B cell (primary cell): ENCODE results near the gene ELP1. TPM values are rescaled to one million over a fixed set of nuclear protein-coding genes. Genes with fewer than 3 reads are reported as not detected.

Source experiments
- ATAC-seq: fragments of 200-7000 bp; cut with Tn5 transposase; one replicate; pipeline ENCODE4 v1.10.0; 2021; ENCODE audit warnings: low read depth, mild to moderate bottlenecking, moderate number of reproducible peaks, moderate library complexity
- CTCF ChIA-PET: fragments of 350-600 bp; sonication (Branson Sonifier 250); formaldehyde crosslinking; loops from one replicate; lab custom pipeline; 2021; ENCODE audit warnings: antibody characterized with exemption, inconsistent platforms; lab: Charles Lee
- POLR2A ChIA-PET: fragments of 350-600 bp; sonication (Branson Sonifier 250); formaldehyde crosslinking; loops from one replicate; lab custom pipeline; 2021; ENCODE audit warnings: antibody characterized with exemption; lab: Charles Lee
- DNase-seq: peaks from one replicate; pipeline ENCODE4 v3.0.0; 2013
- H2AFZ ChIP-seq: 2 replicates; pipeline ENCODE4 v1.6.1; 2012; ENCODE audit warnings: mild to moderate bottlenecking, low read depth, low read length; ENCODE audit not compliant: insufficient read depth, poor library complexity, severe bottlenecking
- H3K27ac ChIP-seq, 2 donors: 1 replicate in 1 of 2; 2 replicates in 1 of 2; pipeline ENCODE4 v1.5.1; 2012 to 2013; ENCODE audit warnings: low read length in 2 of 2, mild to moderate bottlenecking in 2 of 2, moderate library complexity in 1 of 2
- H3K27me3 ChIP-seq, 4 experiments: fragments of 200-600 bp in 1 of 4; sonication (generic) in 1 of 4; replicated peaks in 1 of 4; 1 replicate in 2 of 4; 2 replicates in 2 of 4; pipeline versions ENCODE4 v1.6.1 to v1.7.0; 2013 to 2016; ENCODE audit warnings: low read length in 3 of 4, mild to moderate bottlenecking in 2 of 4, mixed read lengths in 1 of 4, moderate library complexity in 1 of 4; ENCODE audit not compliant: insufficient read depth in 4 of 4, control insufficient read depth in 3 of 4; ENCODE audit errors: control extremely low read depth in 1 of 4
- H3K36me3 ChIP-seq, 2 experiments: replicated peaks in 1 of 2; 1 replicate in 1 of 2; 2 replicates in 1 of 2; pipeline versions ENCODE4 v1.6.1 to v1.7.1; 2013; ENCODE audit warnings: low read length in 1 of 2; ENCODE audit not compliant: insufficient read depth in 2 of 2, control insufficient read depth in 1 of 2; ENCODE audit errors: control extremely low read depth in 1 of 2, extremely low read depth in 1 of 2
- H3K4me1 ChIP-seq, 2 donors: fragments of 200-600 bp in 1 of 2; sonication (generic) in 1 of 2; 1 replicate in 1 of 2; 2 replicates in 1 of 2; pipeline versions ENCODE4 v1.5.1 to v1.6.1; 2013 to 2017; ENCODE audit warnings: low read length in 2 of 2; ENCODE audit not compliant: control insufficient read depth in 2 of 2, insufficient read depth in 2 of 2
- H3K4me2 ChIP-seq: replicated peaks from 2 replicates; pipeline ENCODE3; 2012; ENCODE audit warnings: mild to moderate bottlenecking, low read depth, low read length; ENCODE audit not compliant: poor library complexity, severe bottlenecking
- H3K4me3 ChIP-seq, 5 experiments: fragments of 200-600 bp in 1 of 5; sonication (generic) in 1 of 5; 1 replicate in 3 of 5; 2 replicates in 2 of 5; pipeline versions ENCODE4 v1.5.1 to v1.7.0; 2011 to 2016; ENCODE audit warnings: low read length in 4 of 5, mild to moderate bottlenecking in 4 of 5, low read depth in 2 of 5, control low read depth in 1 of 5, moderate library complexity in 1 of 5; ENCODE audit not compliant: insufficient read depth in 1 of 5; ENCODE audit errors: control extremely low read depth in 1 of 5, extremely low read depth in 1 of 5
- H3K79me2 ChIP-seq: fragments of 200-600 bp; sonication (generic); one replicate; pipeline ENCODE4 v1.6.0; 2016; ENCODE audit warnings: low read length; ENCODE audit not compliant: control insufficient read depth, insufficient read depth
- H3K9ac ChIP-seq: fragments of 200-600 bp; sonication (generic); 2 replicates; pipeline ENCODE4 v1.6.1; 2017; ENCODE audit warnings: mild to moderate bottlenecking, low read length, moderate library complexity
- H3K9me3 ChIP-seq, 3 donors: one replicate each; pipeline versions ENCODE4 v1.6.1 to v1.7.1; 2013; ENCODE audit warnings: low read length in 2 of 3; ENCODE audit not compliant: control insufficient read depth in 2 of 3, insufficient read depth in 1 of 3; ENCODE audit errors: control extremely low read depth in 1 of 3
- H4K20me1 ChIP-seq: 2 replicates; pipeline ENCODE4 v1.6.0; 2012; ENCODE audit warnings: mild to moderate bottlenecking, low read length; ENCODE audit not compliant: insufficient read depth, control insufficient read depth, poor library complexity, severe bottlenecking
- H3K27ac Mint-ChIP-seq: one replicate; pipeline ENCODE4 v1.8.0; 2021; ENCODE audit warnings: mixed read lengths
- H3K27me3 Mint-ChIP-seq: one replicate; pipeline ENCODE4 v1.8.0; 2021; ENCODE audit warnings: mixed read lengths
- H3K4me1 Mint-ChIP-seq: one replicate; pipeline ENCODE4 v1.8.0; 2021; ENCODE audit warnings: mixed read lengths
- H3K4me3 Mint-ChIP-seq: one replicate; pipeline ENCODE4 v1.8.0; 2021; ENCODE audit warnings: mixed read lengths
- H3K9me3 Mint-ChIP-seq: one replicate; pipeline ENCODE4 v1.8.0; 2022; ENCODE audit warnings: mixed read lengths; ENCODE audit not compliant: insufficient read depth
- CTCF ChIP-seq: fragments of 200-600 bp; IDR thresholded peaks from one replicate; pipeline ENCODE4 v1.8.0; 2022; ENCODE audit warnings: antibody characterized with exemption, mild to moderate bottlenecking
- EZH2 ChIP-seq: IDR thresholded peaks from 2 replicates; pipeline ENCODE4 v1.6.1; 2012; ENCODE audit warnings: borderline replicate concordance, low read depth, mild to moderate bottlenecking, moderate library complexity, low read length; ENCODE audit not compliant: insufficient read depth, poor library complexity, severe bottlenecking
- WGBS: methylation state at CpG from one replicate; pipeline ENCODE4 v1.1.5; 2013; ENCODE audit warnings: missing lambda C conversion rate; ENCODE audit not compliant: insufficient coverage; 5-methylcytosine and 5-hydroxymethylcytosine counted together
- intact Hi-C: fragments of 100-400 bp; cut with micrococcal nuclease; formaldehyde crosslinking; loops from one replicate; pipeline ENCODE4 v1.10.0; 2022
- polyA plus RNA-seq: library from polyadenylated mRNA; depleted of rRNA; stranded (reverse); fragments of >200 nt; gene quantifications from 2 replicates; pipeline ENCODE4 v1.2.3, GENCODE V29; 2012
- total RNA-seq, 2 donors: library from RNA; stranded (reverse); fragments of 120-200 nt in 1 of 2; gene quantifications; 1 replicate in 1 of 2; 2 replicates in 1 of 2; pipeline versions ENCODE4 v1.2.3 to v1.2.4, GENCODE V29; 2013 to 2022

Gene ELP1
- total and polyA plus RNA-seq, 2 donors (not counting 1 experiment from before 2014, with no cell fraction given): 20.8 to 29.4 TPM

GRCh38 chr9:108924466-108924865, 9.5 kb downstream of the ELP1 start:
- H3K4me1 Mint-ChIP-seq: no peaks in the 10 kb centered on the region
- Histone ChIP-seq H4K20me1 (no peaks in the 10 kb centered on the region), H3K27me3 (no peaks in the 10 kb centered on the region), H3K4me1 (no peaks in the 10 kb centered on the region), H3K9me3 (no peaks in the 10 kb centered on the region), H3K4me2 (no peak overlapping the region), H3K9ac (no peak overlapping the region), H3K4me3 (no peak overlapping the region), H3K27ac (no peak overlapping the region), H2AFZ (no peak overlapping the region), H3K36me3 (peaks cover 0 to 86% of the 10 kb centered on the region in 2 experiments), H3K79me2 (no peaks in the 10 kb centered on the region)
- no peaks in the 10 kb centered on the region for H3K27me3 Mint-ChIP-seq
- H3K4me3 Mint-ChIP-seq: no peak overlapping the region
- no peak for TF ChIP-seq CTCF
- no peak for TF ChIP-seq EZH2
- ChIA-PET POLR2A (no interaction called here), CTCF (no interaction called here)
- DNase-seq: no peak
- no peaks in the 10 kb centered on the region for H3K9me3 Mint-ChIP-seq
- intact Hi-C loops: no loop called here
- no peak for ATAC-seq
- no peak overlapping the region for H3K27ac Mint-ChIP-seq

GRCh38 chr9:108921200-108921599, 12.7 kb downstream of the ELP1 start:
- intact Hi-C loops: no loop called here
- WGBS: no CpG with 5 or more reads among the region's 1 CpG
- ATAC-seq: no peak

More at GRCh38 chr9:108921200-108921599, 12.7 kb downstream of the ELP1 start:
- no peak overlapping the region for H3K27ac Mint-ChIP-seq
- no peaks in the 10 kb centered on the region for H3K4me1 Mint-ChIP-seq
- H3K27me3 Mint-ChIP-seq: no peaks in the 10 kb centered on the region
- TF ChIP-seq EZH2: no peak
- TF ChIP-seq CTCF: no peak
- no peaks in the 10 kb centered on the region for H3K9me3 Mint-ChIP-seq
- Histone ChIP-seq H3K4me2 (no peak overlapping the region), H3K36me3 (peaks cover 1 to 76% of the 10 kb centered on the region in 2 experiments), H3K27me3 (no peaks in the 10 kb centered on the region), H3K9ac (no peak overlapping the region), H3K27ac (no peak overlapping the region), H3K79me2 (no peaks in the 10 kb centered on the region), H3K4me3 (no peak overlapping the region), H4K20me1 (no peaks in the 10 kb centered on the region), H2AFZ (no peak overlapping the region), H3K9me3 (no peaks in the 10 kb centered on the region), H3K4me1 (no peaks in the 10 kb centered on the region)
- H3K4me3 Mint-ChIP-seq: no peak overlapping the region
- ChIA-PET CTCF (interaction anchor here (0.9 kb wide), 1 partner anchor 33 kb away, joined by 4 read pairs; no protein-coding TSS in a partner anchor), POLR2A (no interaction called here)
- DNase-seq: no peak
